Neural crest cell (in vitro differentiated cells): ENCODE results near the gene TRIM71. TPM values are rescaled to one million over a fixed set of nuclear protein-coding genes. Genes with fewer than 3 reads are reported as not detected.
"Not testable (repeated sequence)": the region's sequence is repeated elsewhere in the genome, so short reads cannot be mapped to it uniquely, and the experiment has no call there.

Source experiments
- DNase-seq: peaks from one replicate; pipeline ENCODE4 v3.0.0; 2021; ENCODE audit warnings: low read depth, mixed read lengths, low spot score
- H3K27ac Mint-ChIP-seq: one replicate; pipeline ENCODE4 v1.8.0; 2021; ENCODE audit warnings: mild to moderate bottlenecking, mixed read lengths; ENCODE audit not compliant: unreplicated experiment
- H3K27me3 Mint-ChIP-seq: 2 replicates; pipeline ENCODE4 v1.8.0; 2021; ENCODE audit warnings: low read depth, mild to moderate bottlenecking, mixed read lengths
- H3K36me3 Mint-ChIP-seq: 2 replicates; pipeline ENCODE4 v1.8.0; 2021; ENCODE audit warnings: low read depth, mild to moderate bottlenecking, mixed read lengths
- H3K4me1 Mint-ChIP-seq: 2 replicates; pipeline ENCODE4 v1.8.0; 2021; ENCODE audit warnings: mixed read lengths
- H3K4me3 Mint-ChIP-seq: one replicate; pipeline ENCODE4 v1.8.0; 2021; ENCODE audit warnings: mild to moderate bottlenecking, mixed read lengths
- H3K9me3 Mint-ChIP-seq: 2 replicates; pipeline ENCODE4 v1.8.0; 2021; ENCODE audit warnings: mixed read lengths
- total RNA-seq: library from RNA; stranded (reverse); gene quantifications from 2 replicates; pipeline ENCODE4 v1.2.1, GENCODE V29; 2021
- TF ChIP-seq, protein P1 (sequence below): fragments of 200-600 bp; sonication (generic); conservative IDR thresholded peaks from 2 replicates; pipeline ENCODE4 v1.5.0; 2021; ENCODE audit warnings: antibody characterized with exemption, mild to moderate bottlenecking

The TRIM71 gene
- total RNA-seq, 1 donor from 2014 or later: 92.4 TPM

DNA sequence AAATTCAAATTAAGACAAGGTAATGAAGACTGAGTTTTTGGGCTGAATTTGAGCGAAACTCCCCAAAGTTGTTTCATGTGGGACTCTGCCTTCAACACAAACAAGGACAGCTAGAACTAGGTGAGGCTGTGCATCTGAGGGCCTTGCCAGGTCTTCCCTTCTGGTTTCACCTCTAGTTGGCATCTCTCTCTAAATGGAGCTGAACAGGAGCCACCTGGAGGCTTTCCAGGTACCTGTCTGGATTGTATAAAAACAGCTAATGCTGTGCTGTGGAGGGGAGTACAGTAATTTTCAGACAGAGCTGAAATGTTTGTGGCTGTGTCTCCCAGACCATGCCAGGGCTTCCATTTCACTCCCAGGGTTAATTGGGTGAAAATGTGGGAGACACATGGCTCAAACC, 27.1 kb downstream of the TRIM71 start:
- Mint-ChIP-seq H3K27me3 (no peaks in the 10 kb centered on the region), H3K9me3 (no peaks in the 10 kb centered on the region), H3K36me3 (no peaks in the 10 kb centered on the region), H3K4me1 (peaks cover 88% of the 10 kb centered on the region), H3K4me3 (peak overlapping the region; percentile 58), H3K27ac (no peak overlapping the region)
- no peak for DNase-seq
- TF ChIP-seq, protein P1, sequence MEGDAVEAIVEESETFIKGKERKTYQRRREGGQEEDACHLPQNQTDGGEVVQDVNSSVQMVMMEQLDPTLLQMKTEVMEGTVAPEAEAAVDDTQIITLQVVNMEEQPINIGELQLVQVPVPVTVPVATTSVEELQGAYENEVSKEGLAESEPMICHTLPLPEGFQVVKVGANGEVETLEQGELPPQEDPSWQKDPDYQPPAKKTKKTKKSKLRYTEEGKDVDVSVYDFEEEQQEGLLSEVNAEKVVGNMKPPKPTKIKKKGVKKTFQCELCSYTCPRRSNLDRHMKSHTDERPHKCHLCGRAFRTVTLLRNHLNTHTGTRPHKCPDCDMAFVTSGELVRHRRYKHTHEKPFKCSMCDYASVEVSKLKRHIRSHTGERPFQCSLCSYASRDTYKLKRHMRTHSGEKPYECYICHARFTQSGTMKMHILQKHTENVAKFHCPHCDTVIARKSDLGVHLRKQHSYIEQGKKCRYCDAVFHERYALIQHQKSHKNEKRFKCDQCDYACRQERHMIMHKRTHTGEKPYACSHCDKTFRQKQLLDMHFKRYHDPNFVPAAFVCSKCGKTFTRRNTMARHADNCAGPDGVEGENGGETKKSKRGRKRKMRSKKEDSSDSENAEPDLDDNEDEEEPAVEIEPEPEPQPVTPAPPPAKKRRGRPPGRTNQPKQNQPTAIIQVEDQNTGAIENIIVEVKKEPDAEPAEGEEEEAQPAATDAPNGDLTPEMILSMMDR: no peak

- not testable (repeated sequence) for H3K36me3 Mint-ChIP-seq, H3K27me3 Mint-ChIP-seq, H3K9me3 Mint-ChIP-seq, DNase-seq, H3K27ac Mint-ChIP-seq
- peak overlapping the region; percentile 58 for H3K4me3 Mint-ChIP-seq
- H3K4me1 Mint-ChIP-seq: peaks cover 88% of the 10 kb centered on the region
Observed at GRCh38 chr3:32845546-32845945, 27.7 kb downstream of the TRIM71 start.

GRCh38 chr3:32847045-32847444, 29.2 kb downstream of the TRIM71 start:
- not testable (repeated sequence) for H3K27me3 Mint-ChIP-seq, DNase-seq, H3K27ac Mint-ChIP-seq, H3K9me3 Mint-ChIP-seq, H3K36me3 Mint-ChIP-seq, H3K4me3 Mint-ChIP-seq
- peaks cover 91% of the 10 kb centered on the region for H3K4me1 Mint-ChIP-seq

GRCh38 chr3:32847528-32847927, 29.7 kb downstream of the TRIM71 start:
- H3K4me3 Mint-ChIP-seq: peak overlapping the region; percentile 11
- TF ChIP-seq, protein P1: no peak
- H3K9me3 Mint-ChIP-seq: no peaks in the 10 kb centered on the region
- no peak for DNase-seq
- peaks cover 91% of the 10 kb centered on the region for H3K4me1 Mint-ChIP-seq
- H3K36me3 Mint-ChIP-seq: no peaks in the 10 kb centered on the region
- no peak overlapping the region for H3K27ac Mint-ChIP-seq
- no peaks in the 10 kb centered on the region for H3K27me3 Mint-ChIP-seq

GRCh38 chr3:32848215-32848614, 30.4 kb downstream of the TRIM71 start:
- H3K4me3 Mint-ChIP-seq: no peak overlapping the region

GRCh38 chr3:32849046-32849445, 31.2 kb downstream of the TRIM71 start:
- no peak for DNase-seq
- Mint-ChIP-seq H3K27ac (no peak overlapping the region), H3K27me3 (no peaks in the 10 kb centered on the region), H3K36me3 (no peaks in the 10 kb centered on the region), H3K4me1 (peaks cover 84% of the 10 kb centered on the region), H3K4me3 (peak overlapping the region; percentile 16), H3K9me3 (no peaks in the 10 kb centered on the region)
- TF ChIP-seq, protein P1: no peak

More at GRCh38 chr3:32848215-32848614, 30.4 kb downstream of the TRIM71 start:
- peaks cover 86% of the 10 kb centered on the region for H3K4me1 Mint-ChIP-seq
- TF ChIP-seq, protein P1: no peak
- no peak for DNase-seq
- no peaks in the 10 kb centered on the region for H3K36me3 Mint-ChIP-seq
- H3K27me3 Mint-ChIP-seq: no peaks in the 10 kb centered on the region
- no peaks in the 10 kb centered on the region for H3K9me3 Mint-ChIP-seq
- no peak overlapping the region for H3K27ac Mint-ChIP-seq

DNA sequence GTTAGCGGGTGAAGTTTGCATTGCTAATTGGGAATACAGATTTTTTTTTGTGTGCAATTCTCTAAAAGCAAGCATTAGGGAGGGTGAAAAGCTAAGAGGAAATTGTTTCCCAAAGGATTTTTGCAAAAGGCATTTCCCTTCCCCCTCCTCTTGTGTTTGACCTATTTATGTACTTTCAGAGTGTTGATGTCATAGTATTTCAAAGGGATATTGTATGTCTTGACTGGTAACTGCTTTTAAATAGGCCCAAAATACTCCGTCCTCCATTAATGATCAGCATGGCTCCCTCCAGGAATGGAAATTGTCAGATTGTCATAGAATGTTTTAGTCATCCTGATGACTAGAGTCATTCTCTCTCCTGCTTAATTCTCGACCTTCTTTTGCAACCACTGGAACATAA, 32.4 kb downstream of the TRIM71 start:
- no peak for DNase-seq
- H3K27me3 Mint-ChIP-seq: no peaks in the 10 kb centered on the region
- H3K4me1 Mint-ChIP-seq: peaks cover 84% of the 10 kb centered on the region
- peak overlapping the region; percentile 84 for H3K27ac Mint-ChIP-seq
- H3K36me3 Mint-ChIP-seq: no peaks in the 10 kb centered on the region
- peak overlapping the region; percentile 70 for H3K4me3 Mint-ChIP-seq
- TF ChIP-seq, protein P1: no peak
- H3K9me3 Mint-ChIP-seq: no peaks in the 10 kb centered on the region
